SU-DHL-6 (cell line): ENCODE measurements around the gene SHISA9.

Experiments used
- CTCF ChIP-seq: fragments of 200-600 bp; sonication (generic); IDR thresholded peaks from one replicate; pipeline ENCODE4 v1.5.1; 2017; ENCODE audit warnings: antibody characterized with exemption, mild to moderate bottlenecking, low read length, moderate library complexity; ENCODE audit not compliant: insufficient read depth, poor library complexity, severe bottlenecking
- EZH2phosphoT487 ChIP-seq: fragments of 200-600 bp; sonication (generic), shearing (Covaris generic); conservative IDR thresholded peaks from 2 replicates; pipeline ENCODE4 v1.6.1; 2018; ENCODE audit warnings: mild to moderate bottlenecking, antibody characterized with exemption, low read length, moderate library complexity, mixed read lengths

- TF ChIP-seq CTCF (no peak), EZH2phosphoT487 (no peak)
Observed at GRCh38 chr16:13120557-13120956, 219.2 kb downstream of the SHISA9 start.
